ENCODE results near the gene CLSTN2. TPM values are rescaled to one million over a fixed set of nuclear protein-coding genes. Genes with fewer than 3 reads are reported as not detected.

Gene CLSTN2
- total RNA-seq, 1 experiment from 2014 or later, result 0.68 TPM

DNA sequence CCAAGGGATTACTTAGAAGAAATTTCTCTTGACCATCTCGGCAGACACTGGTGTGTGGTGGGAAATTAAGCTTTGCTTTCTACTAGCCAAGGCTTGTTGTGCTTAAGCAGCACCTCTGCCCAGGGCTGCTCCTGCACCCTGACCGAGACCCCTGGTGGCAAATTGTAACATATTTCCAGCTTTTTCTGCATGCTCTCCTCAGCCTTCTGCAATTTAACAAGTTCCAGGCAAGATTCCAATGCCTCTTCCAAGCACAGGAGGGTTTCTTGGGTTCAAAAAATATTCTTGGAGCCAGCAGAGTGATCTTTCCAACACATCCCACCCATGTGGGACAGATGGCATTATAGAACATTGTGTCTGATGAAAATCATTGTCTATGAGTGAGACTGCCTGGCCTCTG, 210.5 kb downstream of the CLSTN2 start:
- H3K27ac Mint-ChIP-seq, result no peak overlapping the region
- no peak for DNase-seq

More for the DNA sequence above, 210.5 kb downstream of the CLSTN2 start:
- Histone ChIP-seq H3K23ac (ENCODE audit: insufficient read length, low read depth, low read length) (no peak overlapping the region), H2BK15ac (ENCODE audit: low read depth, low read length) (no peak overlapping the region), H2BK12ac (ENCODE audit: insufficient read length, low read depth, low read length) (no peak overlapping the region), H3K9ac (ENCODE audit: extremely low read depth, insufficient read length, low read length) (no peak overlapping the region), H4K8ac (replicated peaks; ENCODE audit: insufficient read length, low read depth, low read length) (no peak overlapping the region), H2AFZ (ENCODE audit: low read length) (no peak overlapping the region), H3K79me1 (ENCODE audit: insufficient read depth, low read depth, low read length, poor library complexity, severe bottlenecking) (no peaks in the 10 kb centered on the region), H3K23me2 (ENCODE audit: insufficient read length, low read depth, low read length, poor library complexity, severe bottlenecking) (no peaks in the 10 kb centered on the region), H3K4me2 (ENCODE audit: insufficient read depth, insufficient read length, low read length) (no peak overlapping the region), H2BK120ac (ENCODE audit: low read depth, low read length, poor library complexity, severe bottlenecking) (no peak overlapping the region), H2AK5ac (ENCODE audit: insufficient read length, low read length) (no peak overlapping the region), H2BK20ac (ENCODE audit: low read depth, low read length, poor library complexity, severe bottlenecking) (no peak overlapping the region), H3K9me3 (ENCODE audit: control insufficient read depth, low read depth, low read length) (no peaks in the 10 kb centered on the region), H4K5ac (ENCODE audit: insufficient read length, low read depth, low read length) (no peak overlapping the region), H3K56ac (ENCODE audit: insufficient read length, low read depth, low read length) (no peak overlapping the region), H3K4ac (ENCODE audit: low read depth, low read length) (no peak overlapping the region), H3K79me2 (ENCODE audit: insufficient read depth, low read length) (no peaks in the 10 kb centered on the region), H4K20me1 (ENCODE audit: control insufficient read depth, insufficient read depth, insufficient read length) (no peaks in the 10 kb centered on the region), H3K14ac (ENCODE audit: insufficient read depth, low read length) (no peak overlapping the region), H3K18ac (ENCODE audit: insufficient read length, low read depth, low read length) (no peak overlapping the region), H4K91ac (ENCODE audit: insufficient read length, low read depth, low read length) (no peak overlapping the region), H3K27ac (ENCODE audit: insufficient read length, low read depth, low read length) (no peak overlapping the region), H2BK5ac (ENCODE audit: insufficient read length, low read length) (no peak overlapping the region), H3T11ph (ENCODE audit: low read length) (no peak overlapping the region), H3K27me3 (ENCODE audit: insufficient read depth, low read length) (no peaks in the 10 kb centered on the region), H3K4me1 (ENCODE audit: insufficient read depth, low read length) (no peaks in the 10 kb centered on the region)
- Mint-ChIP-seq H3K9me3 (no peaks in the 10 kb centered on the region), H3K36me3 (ENCODE audit: insufficient read depth in 1 of 3, low read depth in 3 of 3) (no peaks in the 10 kb centered on the region), H3K4me1 (peaks cover under 1 to 4% of the 10 kb centered on the region in 2 experiments; a peak in 3 of 4 replicates), H3K27me3 (ENCODE audit: low read depth) (peaks cover 4% of the 10 kb centered on the region), H3K4me3 (no peak overlapping the region)
- WGBS (ENCODE audit: extremely low coverage, insufficient read length, low lambda C conversion rate), result no CpG with 5 or more reads among the region's 2 CpGs
- TF ChIP-seq, protein P1, sequence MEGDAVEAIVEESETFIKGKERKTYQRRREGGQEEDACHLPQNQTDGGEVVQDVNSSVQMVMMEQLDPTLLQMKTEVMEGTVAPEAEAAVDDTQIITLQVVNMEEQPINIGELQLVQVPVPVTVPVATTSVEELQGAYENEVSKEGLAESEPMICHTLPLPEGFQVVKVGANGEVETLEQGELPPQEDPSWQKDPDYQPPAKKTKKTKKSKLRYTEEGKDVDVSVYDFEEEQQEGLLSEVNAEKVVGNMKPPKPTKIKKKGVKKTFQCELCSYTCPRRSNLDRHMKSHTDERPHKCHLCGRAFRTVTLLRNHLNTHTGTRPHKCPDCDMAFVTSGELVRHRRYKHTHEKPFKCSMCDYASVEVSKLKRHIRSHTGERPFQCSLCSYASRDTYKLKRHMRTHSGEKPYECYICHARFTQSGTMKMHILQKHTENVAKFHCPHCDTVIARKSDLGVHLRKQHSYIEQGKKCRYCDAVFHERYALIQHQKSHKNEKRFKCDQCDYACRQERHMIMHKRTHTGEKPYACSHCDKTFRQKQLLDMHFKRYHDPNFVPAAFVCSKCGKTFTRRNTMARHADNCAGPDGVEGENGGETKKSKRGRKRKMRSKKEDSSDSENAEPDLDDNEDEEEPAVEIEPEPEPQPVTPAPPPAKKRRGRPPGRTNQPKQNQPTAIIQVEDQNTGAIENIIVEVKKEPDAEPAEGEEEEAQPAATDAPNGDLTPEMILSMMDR (conservative IDR thresholded peaks at IDR 0.05), result peak; percentile 25; the same call in 1 of the 3 replicates

All from H9 (cell line).